Measurements from ENCODE around the gene GALP.

GRCh38 chr19:56162258-56162657 is 13.6 kb upstream of the GALP start:
- TF ChIP-seq CTCF (IDR thresholded peaks at IDR 0.05) (no peak), POLR2A (IDR thresholded peaks at IDR 0.05) (no peak)

Data from vagina (tissue), 2 donors.